Measurements from ENCODE around the gene UBE2N.
"Not testable (repeated sequence)": the region's sequence is repeated elsewhere in the genome, so short reads cannot be mapped to it uniquely, and the experiment has no call there.

UBE2N gene

DNA sequence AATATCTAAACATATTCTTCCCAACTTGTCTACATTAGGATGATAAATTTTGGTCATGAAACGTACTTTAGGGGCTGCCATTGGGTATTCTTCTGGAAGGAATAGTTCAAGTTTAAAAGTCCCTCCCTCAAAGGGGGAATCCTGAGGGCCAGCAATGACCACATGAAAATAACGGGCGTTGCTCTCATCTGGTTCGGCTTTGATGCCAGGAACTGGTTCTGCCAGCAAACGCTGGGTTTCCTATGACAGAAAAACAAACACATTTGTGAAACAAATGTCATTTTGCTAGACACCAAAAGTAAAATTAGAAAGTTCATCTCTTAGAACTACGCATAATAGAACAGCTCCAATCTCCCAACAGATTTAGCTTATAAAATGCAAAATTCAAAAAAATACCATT, 30.7 kb downstream of the UBE2N start:
- not testable (repeated sequence) for DNase-seq (ENCODE audit: low read depth)

DNA sequence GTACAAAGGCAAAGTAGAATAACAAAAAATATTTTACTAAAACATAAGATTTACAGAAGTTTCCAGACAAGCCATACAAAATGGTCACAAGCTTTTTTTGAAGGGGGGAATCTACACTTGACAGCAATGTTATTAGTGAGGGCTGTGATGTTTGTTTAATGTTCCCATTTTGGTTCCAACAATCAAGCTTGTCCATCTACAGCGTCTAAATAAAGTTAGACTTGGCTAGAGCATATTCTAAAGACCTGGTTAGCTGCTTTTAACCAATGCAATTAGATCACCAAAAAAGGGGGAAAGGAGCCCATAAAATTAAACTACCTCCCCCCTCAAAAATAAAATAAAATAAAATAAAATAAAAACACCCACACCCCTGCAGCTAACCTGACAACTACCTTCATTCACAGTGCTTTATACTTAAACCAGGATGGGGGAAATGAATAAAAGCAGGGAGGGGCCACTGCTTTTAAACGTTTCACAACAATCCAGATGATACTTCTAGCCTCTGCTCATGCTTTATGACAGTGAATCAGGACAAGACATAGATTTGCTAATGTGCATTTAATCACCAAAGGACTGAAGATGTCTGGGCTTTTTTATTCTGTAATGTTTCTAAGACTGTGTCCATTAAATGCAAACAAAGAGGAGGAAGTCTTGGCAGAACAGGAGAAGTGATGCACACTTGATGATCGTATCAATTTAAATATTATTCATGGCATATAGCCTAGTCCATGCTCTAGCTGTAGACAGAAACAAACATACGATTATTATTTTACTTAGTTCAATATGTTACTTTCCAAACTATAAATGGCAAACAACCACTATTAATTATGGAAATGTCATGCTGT, 32.2 kb downstream of the UBE2N start:
- not testable (repeated sequence) for DNase-seq (ENCODE audit: low read depth)

DNA sequence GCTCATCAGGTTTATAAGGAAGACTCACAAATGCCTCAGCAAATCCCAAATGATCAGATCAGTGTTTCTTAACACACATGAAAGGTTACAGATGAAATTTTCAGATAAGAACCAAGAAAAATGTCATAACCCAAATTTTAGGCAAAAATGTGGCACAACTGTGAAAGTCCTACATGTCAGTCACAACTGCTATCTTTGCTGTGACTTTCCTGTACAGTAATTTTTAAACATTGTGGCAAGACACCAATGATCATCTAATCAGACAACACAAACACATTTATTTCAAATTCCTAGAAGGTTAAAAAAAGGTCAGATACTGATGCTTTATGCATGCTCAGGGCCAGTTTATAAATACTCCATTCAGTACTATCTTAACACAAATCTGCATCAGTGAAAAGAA, 32.9 kb downstream of the UBE2N start:
- DNase-seq (ENCODE audit: low read depth): no peak

DNA sequence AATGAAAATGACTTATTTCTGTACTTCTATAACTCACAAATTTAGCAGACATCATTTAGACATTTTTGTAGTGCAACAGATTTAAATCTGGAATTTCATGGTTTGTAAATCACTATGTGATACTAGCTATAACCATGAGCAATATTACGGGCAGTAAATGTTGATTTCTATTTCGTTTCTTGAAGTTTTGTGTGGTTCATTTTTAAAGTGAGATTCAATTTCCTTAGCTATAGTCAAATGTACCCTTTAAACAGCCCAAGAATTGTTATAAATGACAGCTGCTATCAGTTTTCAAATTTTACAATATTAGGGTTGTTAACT, 33.8 kb downstream of the UBE2N start:
- no peak for DNase-seq (ENCODE audit: low read depth)

DNA sequence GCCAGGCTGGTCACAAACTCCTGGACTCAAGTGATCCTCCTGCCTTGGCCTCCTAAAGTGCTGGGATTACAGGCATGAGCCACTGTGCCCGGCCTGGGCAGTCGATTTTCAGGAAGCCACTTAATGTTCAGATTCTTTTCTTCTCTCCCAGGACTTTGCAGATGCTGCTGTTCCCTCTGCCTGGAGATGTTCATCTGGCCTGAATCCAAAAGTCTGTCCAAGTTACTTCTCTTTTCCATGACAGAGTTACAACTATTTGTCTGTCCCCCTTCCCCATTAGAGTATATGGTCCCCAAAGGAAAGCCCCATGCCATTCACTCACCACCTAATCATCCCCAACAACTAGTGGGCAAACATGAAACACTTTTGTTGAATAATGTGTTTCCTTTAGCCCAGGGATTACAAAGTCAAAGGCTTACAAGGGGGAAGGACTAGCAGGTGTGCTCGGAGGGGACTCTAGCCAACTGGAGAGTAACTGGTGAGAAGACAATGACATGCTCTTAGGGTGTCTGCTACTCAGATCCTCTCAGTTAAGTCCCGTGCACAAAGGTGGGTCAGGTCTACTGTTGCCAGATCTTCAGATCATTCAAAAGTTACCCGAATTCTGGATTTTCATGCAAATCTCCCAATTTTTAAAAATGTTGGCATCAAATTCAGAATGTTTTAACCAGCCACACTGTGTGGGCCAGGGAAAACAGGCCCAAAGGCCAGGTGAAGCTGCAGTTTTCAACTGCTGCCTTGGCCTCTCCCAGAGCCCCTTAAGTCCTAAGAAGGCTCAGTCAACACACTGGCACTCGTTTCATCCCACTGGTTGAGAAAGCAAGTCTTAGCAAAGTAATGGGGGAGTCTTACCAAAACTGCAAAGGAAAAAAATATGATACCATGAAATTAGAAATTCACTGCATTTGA, 34.4 kb downstream of the UBE2N start:
- no peak for DNase-seq (ENCODE audit: low read depth)

DNA sequence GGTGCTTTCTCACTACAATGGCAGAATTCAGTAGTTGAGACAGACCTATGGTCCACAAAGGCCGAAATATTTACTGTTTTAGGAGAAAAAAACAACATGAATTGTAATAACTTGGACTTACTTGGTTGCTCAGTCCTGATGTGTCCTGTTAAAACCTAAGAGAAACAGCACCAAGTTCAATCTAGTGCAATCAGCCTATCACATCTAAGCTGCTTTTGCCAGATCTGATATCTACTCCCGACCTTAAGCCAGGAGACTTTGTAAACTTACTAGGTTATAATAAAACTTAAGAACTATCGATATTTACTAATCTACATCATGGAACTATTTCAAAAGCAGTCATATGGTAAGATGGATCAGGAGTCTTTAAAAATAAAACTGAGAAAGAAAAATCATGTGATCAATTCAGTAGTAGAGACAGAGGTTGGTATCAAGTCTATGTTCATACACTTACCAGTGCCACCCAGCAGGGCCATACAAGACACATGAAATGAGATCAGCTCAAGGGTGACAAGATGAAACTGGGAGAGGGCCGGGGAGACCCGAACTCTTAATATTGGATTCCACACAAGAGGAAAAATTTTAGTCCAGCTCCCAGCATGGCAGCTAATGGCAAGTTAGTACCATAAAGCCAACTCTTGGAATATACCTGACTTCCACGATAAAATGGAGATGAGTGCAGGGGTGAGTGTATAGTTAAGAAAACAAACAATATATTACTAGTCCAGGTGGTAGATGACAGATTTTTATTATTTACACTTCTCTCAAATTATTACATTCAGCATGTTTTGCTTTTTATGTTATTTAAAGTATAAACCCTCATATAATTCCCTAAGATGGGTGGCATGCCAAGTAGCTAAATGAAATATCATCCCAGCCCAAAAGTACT, 36.5 kb downstream of the UBE2N start:
- DNase-seq (ENCODE audit: low read depth): no peak

DNA sequence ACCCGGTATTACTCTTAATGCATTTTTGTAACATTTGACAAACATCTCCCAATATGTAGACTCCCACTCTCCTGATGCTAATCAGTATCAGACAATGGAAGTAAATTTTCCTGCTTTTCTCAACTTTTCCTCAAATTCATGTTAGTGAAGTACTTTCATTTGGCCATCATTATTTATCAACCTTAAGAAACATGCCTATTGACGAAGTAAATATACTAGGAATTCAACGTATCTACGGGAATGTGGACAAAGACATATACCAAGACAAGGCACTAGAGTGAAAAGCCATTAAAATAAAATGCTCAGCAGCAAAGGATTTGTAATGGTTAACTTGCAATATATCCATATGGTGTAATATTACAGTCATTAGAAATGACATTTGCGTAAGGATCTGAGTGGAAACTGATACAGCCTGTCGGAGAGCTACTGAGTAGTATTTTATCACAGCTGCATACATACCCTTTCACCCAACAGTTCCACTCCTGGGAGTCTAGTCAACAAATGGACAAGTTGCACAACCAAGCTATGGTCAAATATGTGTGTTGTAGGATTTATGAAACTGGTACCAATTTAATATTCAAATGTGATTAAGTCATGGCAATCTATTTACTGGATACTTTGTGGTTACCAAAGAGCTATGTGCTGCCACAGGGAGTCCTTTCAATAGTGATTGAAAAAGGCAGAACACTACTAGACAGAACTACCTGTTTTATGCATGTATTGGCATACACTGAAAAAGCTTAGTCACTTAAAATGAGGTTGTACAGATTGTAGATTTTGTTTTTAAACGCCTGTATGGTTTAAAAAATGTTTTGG, 37.6 kb downstream of the UBE2N start:
- no peak for DNase-seq (ENCODE audit: low read depth)

DNA sequence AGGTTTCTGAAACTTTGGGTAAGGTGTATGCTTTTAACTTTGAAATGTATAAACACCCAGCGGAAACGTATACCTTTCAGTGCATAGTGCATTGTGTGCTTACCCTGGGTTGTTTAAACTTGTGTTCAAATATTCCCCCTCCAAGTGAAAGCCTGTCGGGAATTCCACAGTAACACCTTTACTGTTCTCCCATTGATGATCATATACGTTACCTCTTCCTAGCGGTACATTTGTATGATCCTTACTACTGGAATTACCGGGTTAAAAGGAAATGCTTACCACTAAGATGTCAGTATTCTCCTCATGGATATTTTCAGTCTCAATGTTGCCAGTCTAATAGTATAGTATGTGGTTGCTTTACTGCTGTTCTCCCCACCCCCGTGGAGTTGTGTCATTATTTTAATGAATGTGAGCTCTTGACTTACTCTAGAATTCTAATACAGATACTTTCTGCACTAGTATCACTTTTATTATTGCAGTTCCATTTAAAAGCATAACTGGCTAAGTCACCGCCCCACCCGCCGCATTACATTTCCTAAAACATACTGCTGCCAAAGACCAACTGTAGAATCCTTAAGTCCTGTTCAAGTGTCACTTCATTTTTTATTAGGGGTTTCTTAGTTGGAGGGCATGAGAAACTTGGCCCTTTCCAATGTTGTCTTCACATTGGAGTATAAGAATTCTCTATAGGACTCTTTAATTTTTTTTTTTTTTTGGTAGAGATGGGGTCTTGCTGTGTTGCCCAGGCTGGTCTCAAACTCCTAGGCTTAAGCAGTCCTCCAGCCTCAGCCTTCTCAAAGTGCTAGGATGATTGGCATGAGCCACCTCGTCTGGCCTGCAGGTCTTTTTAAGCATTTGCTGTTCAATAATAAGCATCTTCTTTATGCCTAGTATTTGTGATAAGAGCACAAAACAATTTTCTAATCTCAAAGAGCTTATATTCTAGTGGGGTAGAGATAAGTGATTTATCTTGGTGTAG, 39.1 kb downstream of the UBE2N start:
- DNase-seq (ENCODE audit: low read depth): no peak

DNA sequence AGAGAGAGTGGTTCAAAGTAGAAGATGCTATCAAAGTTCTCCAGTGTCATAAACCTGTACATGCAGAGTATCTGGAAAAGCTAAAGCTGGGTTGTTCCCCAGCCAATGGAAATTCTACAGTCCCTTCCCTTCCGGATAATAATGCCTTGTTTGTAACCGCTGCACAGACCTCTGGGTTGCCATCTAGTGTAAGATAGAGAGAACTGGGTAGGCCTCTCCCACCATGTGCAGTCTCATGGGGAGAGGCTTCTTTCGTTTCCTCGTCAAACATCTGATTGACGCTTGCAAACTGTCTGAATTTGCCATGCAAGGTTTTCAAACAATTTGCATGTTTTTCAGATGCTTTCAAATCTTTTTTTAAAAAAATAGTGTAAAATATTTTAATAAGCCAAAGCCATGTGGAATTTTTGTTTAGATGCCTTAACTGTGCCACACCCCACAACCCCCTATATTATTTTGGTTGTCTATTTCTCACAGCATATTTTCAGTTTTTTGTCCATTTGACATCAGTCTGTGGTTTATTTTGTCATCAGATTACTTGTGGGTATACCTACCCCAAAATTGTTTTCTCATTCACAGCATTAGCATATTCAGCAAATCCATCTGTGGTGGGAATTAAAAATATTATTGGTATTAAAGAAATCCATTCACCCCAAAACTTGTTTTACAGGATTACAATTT, 42.4 kb downstream of the UBE2N start:
- not testable (repeated sequence) for DNase-seq (ENCODE audit: low read depth)

DNA sequence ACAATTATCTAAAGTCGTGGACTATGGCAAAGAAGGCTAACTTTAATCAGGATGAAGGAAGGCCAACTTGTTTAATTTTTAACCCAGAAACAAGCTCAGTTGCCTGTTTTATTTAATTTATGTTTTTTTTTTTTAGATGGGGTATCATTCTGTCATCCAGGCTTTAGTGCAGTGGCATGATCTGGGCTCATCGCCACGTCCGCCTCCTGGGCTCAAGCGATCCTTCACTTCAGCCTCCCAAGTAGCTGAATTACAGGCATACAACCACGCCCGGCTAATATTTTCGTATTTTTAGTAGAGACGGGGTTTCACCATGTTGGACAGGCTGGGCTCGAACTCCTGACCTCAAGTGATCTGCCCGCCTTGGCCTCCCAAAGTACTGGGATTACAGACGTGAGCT, 44.3 kb downstream of the UBE2N start:
- no peak for DNase-seq (ENCODE audit: low read depth)

DNA sequence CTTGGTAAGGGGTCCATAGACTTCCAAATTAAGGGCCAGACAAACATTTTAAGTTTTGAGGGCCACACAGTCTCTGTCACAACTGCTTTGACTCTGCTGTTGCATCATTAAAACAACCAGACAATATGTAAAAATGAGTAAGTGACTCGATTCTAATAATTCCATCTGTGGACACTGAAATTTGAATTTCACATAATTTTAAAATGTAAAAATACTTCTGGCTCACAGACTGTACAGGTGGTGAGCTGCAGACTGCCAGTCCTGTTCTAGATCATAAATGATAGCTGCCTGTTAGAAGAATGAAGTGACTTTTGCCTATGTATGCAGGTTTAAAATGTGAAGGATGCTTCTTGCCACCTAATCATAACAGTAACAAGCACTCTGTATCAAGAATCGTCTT, 48.3 kb downstream of the UBE2N start:
- no peak for DNase-seq (ENCODE audit: low read depth)

DNA sequence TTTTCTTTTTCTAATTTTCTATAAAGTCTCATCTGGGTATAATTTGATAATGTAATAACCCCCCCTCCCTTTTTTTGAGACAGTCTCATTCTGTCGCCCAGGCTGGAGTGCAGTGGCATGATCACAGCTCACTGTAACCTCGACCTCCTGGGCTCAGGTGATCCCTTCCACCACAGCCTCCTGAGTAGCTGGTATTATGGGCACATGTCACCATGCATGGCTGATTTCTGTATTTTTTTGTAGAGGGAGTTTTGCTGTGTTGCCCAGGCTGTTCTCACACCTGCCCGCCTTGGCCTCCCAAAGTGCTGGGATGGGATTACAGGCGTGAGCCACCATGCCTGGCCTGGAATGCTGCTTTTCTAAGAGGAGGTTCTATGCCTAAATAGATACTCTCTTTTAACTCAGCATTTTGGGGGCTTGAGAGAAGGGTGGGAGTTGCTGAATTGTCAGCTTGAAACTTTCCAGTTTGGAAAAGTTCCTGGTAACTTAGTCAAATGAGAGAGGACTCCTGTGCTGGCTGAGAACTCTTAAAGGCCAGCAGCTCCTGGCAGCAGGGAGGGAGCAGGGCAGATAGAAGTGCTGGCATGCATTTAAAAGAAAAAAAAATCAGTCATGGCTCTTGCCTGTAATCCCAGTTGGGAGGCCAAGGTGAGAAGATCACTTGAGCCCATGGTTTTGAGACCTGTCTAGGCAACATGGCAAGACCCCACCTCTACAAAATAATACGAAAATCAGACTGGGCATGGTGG, 51.0 kb downstream of the UBE2N start:
- no peak for DNase-seq (ENCODE audit: low read depth)

DNA sequence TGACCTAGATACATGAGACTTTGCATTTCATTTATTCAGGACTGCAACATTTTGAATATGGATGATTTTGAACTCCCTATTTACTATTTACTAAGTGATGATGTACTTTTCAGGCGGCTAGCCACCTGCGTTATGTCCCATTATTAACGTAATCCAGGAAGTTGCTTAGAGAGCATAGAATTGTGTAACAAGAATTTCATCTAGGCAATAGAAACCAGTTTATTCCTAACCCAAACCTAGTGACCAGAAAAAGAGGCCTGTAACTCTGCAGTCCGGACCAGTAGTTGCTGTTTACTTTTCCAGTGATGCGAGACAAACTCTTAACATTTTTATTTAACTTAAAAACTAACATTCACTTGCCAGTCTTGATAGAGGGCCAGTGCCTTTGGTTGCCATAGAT, 51.7 kb downstream of the UBE2N start:
- DNase-seq (ENCODE audit: low read depth): no peak

DNA sequence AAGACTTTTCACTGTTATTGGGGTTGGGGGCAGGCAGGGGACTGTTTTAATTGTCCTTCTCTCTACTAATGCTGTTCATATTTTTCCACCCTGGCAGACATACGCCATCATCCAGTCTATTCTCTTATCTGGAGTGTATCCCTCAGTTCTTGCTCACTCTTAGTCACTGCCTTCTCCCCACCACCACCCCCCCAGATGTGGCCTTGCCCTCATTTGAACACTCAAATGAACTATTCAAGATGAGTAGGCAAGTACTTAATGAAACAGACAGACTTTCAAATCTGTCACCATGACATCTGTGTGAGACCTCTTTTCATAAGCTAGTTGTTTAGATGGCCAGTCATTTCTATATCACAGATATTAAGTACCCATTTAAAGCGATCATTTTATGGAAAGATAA, 54.0 kb downstream of the UBE2N start:
- peak; percentile 79 for DNase-seq (ENCODE audit: low read depth)

DNA sequence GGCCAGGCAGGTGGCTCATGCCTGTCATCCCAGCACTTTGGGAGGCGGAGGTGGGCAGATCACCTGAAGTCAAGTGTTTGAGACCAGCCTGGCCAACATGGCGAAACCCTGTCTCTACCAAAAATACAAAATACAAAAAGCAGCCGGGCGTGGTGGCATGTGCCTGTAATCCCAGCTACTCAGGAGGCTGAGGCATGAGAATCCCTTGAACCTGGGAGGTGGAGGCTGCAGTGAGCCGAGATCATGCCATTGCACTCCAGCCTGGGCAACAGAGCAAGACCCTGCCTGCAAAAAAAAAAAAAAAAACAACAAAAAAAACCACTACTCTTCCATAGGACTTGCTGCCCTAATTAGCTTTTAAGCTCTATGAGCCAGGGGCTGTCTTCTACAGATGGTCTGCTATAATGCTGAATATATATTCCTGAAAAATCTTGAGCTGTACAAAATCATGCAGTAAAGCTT, 59.7 kb downstream of the UBE2N start:
- not testable (repeated sequence) for DNase-seq (ENCODE audit: low read depth)

DNA sequence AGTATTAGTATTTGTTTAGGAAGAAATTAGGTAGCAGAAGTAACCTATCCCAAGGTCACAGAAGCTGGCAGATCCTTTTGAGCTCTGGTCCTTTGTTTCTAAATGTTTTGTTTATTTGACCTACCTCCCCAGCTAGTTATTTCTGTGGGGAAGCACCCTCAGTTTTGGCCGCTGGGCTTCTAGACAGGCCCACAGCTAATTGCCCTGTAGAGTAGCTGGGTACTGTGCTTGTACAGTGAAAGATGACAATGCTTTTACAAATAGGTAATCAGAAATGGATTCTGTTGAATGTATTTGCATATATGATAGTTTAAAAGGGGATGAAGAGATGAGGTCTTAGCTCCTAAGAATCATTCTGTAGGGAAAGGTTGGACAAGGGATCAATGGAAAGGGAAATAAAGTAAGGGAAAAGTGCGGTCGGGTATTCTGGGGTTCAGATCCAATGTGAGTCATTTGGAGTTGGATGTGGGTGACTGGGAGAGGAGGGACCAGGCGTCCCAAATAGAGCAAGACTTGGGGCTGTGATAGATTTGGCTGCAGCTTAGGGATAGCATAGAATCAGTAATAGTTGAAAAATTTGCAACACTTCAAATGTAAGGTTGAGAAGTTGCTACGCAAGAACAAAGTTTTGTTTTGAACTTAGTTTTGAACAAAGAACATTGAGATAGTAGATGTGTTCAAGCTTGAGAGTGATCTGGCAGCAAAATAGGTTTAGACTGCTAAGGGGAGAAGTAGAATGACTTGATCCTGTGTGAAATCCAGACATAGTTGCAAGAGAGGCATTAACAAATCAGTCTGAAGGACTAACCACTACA, 60.4 kb downstream of the UBE2N start:
- DNase-seq (ENCODE audit: low read depth): no peak

DNA sequence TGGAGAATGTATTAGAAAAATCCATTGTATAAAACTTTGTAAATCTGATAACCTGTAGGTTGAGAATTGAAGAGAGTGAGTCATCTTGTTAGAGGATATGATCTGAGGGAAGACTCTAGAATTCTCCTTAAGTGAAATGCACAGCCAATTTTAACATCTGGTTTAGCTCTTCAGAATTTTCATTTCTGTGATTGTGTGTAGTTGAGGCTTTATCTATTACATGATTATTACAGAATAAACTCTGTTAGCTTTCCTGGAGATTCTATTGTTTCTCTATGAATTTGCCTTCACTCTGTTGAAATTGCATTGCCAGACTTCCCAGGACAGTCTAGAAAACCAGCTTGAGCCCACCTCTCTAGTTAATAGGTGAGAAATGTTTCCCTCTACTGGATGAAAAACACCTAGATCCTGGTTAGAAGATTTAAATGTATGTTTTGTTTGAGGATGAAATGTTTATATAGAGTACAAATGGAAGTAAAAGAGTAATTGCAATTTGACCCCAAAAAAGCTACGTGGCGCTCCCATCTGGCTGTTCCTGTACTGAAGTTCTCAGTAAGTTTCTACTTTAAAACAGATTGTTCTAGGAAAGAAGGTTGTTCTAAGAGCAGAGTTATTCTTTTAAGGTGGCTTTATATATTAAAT, 61.1 kb downstream of the UBE2N start:
- peak; percentile 56 for DNase-seq (ENCODE audit: low read depth)

Measured in ELR (cell line).